Measurements from ENCODE around the gene UNC13C.

The UNC13C gene

GRCh38 chr15:53974121-53974520 lies 4.1 kb upstream of the UNC13C start:
- TF ChIP-seq CTCF (conservative IDR thresholded peaks at IDR 0.05; ENCODE audit: low read depth, low read length) = no peak
- no peak overlapping the region for H3K4me3 ChIP-seq (ENCODE audit: low read depth, low read length)
- no peak for DNase-seq (ENCODE audit: low read depth)

DNA sequence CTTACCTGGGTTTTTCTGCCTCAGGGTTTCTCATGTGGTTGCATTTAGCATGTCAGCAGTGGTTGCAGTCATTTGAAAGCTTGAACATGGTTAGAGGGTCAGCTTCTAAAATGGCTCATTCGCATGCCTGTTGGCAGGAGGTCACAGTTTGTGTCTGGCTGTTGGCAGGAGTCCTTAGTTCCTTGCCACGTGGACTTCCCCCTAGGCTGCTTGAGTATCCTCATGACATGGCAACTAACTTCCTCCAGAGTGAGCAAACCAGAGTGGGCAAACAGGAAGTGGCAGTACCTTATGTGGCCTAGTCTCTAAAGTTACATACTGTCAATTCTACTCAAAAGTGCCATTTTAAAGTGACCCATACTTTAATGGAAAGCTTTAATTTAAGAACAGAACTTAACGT lies 3.4 kb upstream of the UNC13C start:
- H3K4me3 ChIP-seq (ENCODE audit: low read depth, low read length) = no peak overlapping the region
- no peak for DNase-seq (ENCODE audit: low read depth)
- no peak for TF ChIP-seq CTCF (conservative IDR thresholded peaks at IDR 0.05; ENCODE audit: low read depth, low read length)

GRCh38 chr15:53976844-53977392 lies 1.3 kb upstream of the UNC13C start:
- TF ChIP-seq CTCF (conservative IDR thresholded peaks at IDR 0.05; ENCODE audit: low read depth, low read length) = no peak
- no peak overlapping the region for H3K4me3 ChIP-seq (ENCODE audit: low read depth, low read length)
- DNase-seq (ENCODE audit: low read depth) = no peak

GRCh38 chr15:53979051-53979788 lies 979 bp downstream of the UNC13C start:
- DNase-seq (ENCODE audit: low read depth) = no peak
- no peak overlapping the region for H3K4me3 ChIP-seq (ENCODE audit: low read depth, low read length)
- TF ChIP-seq CTCF (conservative IDR thresholded peaks at IDR 0.05; ENCODE audit: low read depth, low read length) = no peak

- no peak overlapping the region for H3K4me3 ChIP-seq (ENCODE audit: low read depth, low read length)
- TF ChIP-seq CTCF (conservative IDR thresholded peaks at IDR 0.05; ENCODE audit: low read depth, low read length) = no peak
- no peak for DNase-seq (ENCODE audit: low read depth)
These were observed 1.8 kb downstream of the UNC13C start for GRCh38 chr15:53980021-53980420.

GRCh38 chr15:53982071-53982680 lies 3.9 kb downstream of the UNC13C start:
- no peak for TF ChIP-seq CTCF (conservative IDR thresholded peaks at IDR 0.05; ENCODE audit: low read depth, low read length)
- DNase-seq (ENCODE audit: low read depth) = no peak
- no peak overlapping the region for H3K4me3 ChIP-seq (ENCODE audit: low read depth, low read length)

Measured in choroid plexus epithelial cell (primary cell).